Measurements from ENCODE around the gene ACLY.
"Not testable (repeated sequence)": the region's sequence is repeated elsewhere in the genome, so short reads cannot be mapped to it uniquely, and the experiment has no call there.

The ACLY gene

DNA sequence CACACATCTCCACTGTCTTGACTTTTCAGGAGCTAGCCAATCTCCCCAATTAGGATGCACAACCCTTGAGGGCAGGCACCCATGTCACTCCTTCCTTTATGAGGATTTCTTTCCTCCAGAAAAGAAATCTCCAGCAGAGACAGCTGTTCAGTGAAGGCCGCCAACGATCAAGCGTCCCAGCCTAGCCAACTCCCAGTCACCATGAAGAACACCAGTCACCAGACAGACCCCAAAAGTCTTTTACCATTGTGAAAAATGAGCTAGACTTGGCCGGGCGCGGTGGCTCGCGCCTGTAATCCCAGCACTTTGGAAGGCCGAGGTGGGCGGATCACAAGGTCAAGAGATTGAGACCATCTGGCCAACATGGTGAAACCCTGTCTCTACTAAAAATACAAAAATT, 88.8 kb downstream of the ACLY start:
- DNase-seq (ENCODE audit: low read depth) = not testable (repeated sequence)

DNA sequence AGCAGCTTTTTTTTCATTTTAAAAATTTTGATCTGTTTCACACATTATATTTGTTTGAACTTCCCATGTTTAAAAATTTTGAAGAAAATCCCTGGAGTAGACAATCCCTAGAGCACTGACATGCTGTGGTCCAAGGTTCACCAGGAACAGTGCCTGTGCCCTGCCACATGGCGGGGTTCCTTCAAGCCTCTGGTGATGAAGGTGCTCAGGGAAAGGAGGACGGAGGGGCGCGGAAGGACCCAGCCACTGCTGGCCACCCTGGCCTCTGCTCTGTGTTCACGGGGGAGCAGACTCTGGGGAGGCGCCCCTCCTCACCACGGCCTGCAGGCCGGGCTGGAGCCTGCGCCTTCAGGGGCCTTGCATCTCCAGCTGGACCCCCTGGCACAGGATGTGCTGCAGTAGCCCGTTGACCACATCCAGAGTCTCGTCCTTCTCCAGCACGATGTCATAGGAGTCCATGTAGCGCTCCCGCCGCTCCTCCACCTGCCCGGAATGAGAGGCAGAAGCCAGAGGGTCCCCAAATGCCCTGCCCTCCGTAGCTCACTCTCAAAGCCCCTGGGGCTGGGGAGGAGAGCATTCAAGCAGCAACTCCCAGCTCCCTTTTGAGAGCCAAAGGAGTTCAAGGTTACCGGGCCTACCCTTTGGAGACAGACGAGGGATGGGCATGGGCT, 93.4 kb downstream of the ACLY start:
- DNase-seq (ENCODE audit: low read depth) = no peak

DNA sequence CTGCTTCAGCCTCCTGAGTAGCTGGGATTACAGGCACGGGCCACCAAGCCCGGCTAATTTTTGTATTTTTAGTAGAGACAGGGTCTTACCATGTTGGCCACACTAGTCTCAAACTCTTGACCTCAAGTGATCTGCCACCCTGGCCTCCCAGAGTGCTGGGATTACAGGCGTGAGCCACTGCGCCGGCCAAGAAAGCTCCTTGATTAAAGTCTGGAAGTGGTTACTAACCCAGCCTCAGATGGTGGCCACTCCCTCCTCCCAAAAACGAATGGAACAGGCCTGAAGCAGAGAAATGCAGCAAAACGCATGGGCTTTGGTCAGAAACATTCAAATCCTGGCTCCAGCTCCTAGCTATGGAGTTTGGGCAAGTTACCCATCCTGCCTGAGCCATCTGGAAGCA, 94.7 kb downstream of the ACLY start:
- DNase-seq (ENCODE audit: low read depth) = no peak

DNA sequence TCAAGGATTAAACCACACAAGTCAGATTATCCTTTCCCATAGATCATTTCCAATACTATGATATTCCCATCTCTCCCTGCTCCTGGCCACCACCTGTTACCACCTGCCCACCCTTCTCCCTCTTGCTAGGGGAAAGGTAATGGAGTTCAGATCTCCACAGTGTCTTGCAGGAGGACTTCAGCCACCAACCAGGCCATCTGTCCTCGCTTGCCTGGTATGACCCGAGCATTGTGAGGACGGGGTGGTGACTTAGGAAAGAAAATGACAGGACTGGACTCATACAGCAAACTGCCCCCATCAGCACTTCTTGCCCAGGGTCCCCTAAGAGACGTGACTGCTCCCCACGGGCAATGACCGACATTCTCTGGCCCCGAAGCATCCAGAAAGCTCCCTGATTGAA, 95.2 kb downstream of the ACLY start:
- DNase-seq (ENCODE audit: low read depth) = no peak

DNA sequence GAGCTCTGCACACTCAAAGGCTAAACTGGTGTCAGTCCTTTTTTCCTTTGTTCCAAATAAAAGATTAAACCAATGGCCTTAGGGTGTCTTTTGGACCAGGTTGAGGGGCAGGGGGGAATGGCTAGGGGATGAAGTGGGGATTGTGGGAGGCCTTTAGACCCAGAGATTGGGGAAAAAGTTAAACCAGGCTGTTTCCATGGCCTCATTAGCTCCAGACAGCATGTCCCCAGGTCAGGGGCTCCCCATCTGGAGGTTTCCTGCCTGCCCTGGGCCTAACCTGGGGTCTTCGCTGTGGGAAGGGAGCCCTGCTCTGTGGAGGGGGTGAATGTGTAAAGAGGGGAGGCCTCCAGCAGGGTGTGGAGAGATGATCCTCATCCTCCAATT, 95.6 kb downstream of the ACLY start:
- DNase-seq (ENCODE audit: low read depth) = no peak

DNA sequence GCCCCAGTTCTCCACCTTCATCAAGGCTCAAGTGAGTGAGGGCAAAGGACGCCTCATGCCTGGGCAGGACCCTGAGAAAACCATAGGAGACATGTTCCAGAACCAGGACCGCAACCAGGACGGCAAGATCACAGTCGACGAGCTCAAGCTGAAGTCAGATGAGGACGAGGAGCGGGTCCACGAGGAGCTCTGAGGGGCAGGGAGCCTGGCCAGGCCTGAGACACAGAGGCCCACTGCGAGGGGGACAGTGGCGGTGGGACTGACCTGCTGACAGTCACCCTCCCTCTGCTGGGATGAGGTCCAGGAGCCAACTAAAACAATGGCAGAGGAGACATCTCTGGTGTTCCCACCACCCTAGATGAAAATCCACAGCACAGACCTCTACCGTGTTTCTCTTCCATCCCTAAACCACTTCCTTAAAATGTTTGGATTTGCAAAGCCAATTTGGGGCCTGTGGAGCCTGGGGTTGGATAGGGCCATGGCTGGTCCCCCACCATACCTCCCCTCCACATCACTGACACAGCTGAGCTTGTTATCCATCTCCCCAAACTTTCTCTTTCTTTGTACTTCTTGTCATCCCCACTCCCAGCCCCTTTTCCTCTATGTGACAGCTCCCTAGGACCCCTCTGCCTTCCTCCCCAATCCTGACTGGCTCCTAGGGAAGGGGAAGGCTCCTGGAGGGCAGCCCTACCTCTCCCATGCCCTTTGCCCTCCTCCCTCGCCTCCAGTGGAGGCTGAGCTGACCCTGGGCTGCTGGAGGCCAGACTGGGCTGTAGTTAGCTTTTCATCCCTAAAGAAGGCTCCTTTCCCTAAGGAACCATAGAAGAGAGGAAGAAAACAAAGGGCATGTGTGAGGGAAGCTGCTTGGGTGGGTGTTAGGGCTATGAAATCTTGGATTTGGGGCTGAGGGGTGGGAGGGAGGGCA, 96.3 kb downstream of the ACLY start:
- DNase-seq (ENCODE audit: low read depth) = no peak

DNA sequence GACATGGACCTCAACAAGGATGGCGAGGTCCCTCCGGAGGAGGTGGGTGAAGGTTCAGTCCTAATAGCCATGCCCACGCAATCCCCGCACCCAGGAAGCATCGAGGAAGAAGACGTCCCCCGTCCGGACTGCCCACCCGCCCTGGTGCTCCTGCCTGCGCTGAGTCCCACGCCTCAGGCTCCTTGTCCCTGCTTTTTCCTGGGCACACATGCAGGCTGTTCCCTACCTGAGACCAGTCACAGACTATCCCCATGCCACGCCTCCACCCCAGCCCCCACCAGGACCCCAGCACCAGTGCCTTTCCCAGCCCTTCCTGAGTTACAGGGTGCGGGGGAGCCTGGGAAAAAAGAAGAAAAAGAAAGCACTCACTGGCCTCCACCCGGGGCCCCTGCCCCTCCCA, 97.0 kb downstream of the ACLY start:
- DNase-seq (ENCODE audit: low read depth) = no peak

DNA sequence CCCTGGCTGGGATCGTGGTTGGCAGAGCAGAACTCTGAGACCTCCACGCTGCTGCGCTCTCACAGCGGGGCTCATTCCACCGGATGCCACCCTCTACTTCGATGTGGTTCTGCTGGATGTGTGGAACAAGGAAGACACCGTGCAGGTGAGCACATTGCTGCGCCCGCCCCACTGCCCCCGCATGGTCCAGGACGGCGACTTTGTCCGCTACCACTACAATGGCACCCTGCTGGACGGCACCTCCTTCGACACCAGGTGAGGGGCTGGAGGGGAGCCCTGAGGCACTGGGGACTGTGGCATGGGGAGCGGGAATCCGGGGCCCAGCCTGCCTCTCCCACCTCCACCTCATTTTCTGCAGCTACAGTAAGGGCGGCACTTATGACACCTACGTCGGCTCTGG, 100.7 kb downstream of the ACLY start:
- DNase-seq (ENCODE audit: low read depth) = no peak
